ENCODE data around the gene YIF1B. TPM values are rescaled to one million over a fixed set of nuclear protein-coding genes. Genes with fewer than 3 reads are reported as not detected.
"Not testable (repeated sequence)": the region's sequence is repeated elsewhere in the genome, so short reads cannot be mapped to it uniquely, and the experiment has no call there.

Gene YIF1B
- total RNA-seq (2021; ENCODE audit: unreplicated experiment) (143 TPM), Bru-seq, nascent RNA (percentile 66 among the genes with signal in this experiment), BruChase-seq, experiment 1, labeled RNA remaining after a 2-hour chase (percentile 70 among the genes with signal in this experiment), BruChase-seq, experiment 2, labeled RNA remaining after a 6-hour chase (percentile 77 among the genes with signal in this experiment)
- polyA plus RNA-seq (2012; ENCODE audit: insufficient read length) = 197 TPM
- long read RNA-seq, transcript YIF1B-203 (8 exons, 1,225 nt) = minor isoform, 17 of 238 reads
- long read RNA-seq, transcript YIF1B-214 (8 exons, 940 nt) = minor isoform, 38 of 238 reads
- long read RNA-seq, transcript YIF1B-201 (8 exons, 964 nt) = minor isoform, 24 of 238 reads
- long read RNA-seq, transcript YIF1B-216 (8 exons, 1,181 nt) = major isoform, 81 of 238 reads
- long read RNA-seq, partial matches to known transcripts = 18 of 238 reads
- long read RNA-seq, other reads (novel, unspliced or antisense) = 50 of 238 reads

- in situ Hi-C loops (cut with HindIII; ENCODE audit: low pct_unique_long_range_greater_than_20kb, low sequenced_read_pairs) = no loop called here
- peak within 1 kb of the TSS; percentile 63 to 97 for H3K4me3 ChIP-seq (ENCODE audit: low read depth in 2 of 2, low read length in 2 of 2)
- BruUV-seq (replicated peaks) = no TSS peak
- ChIA-PET POLR2A (interaction anchor here (0.7 kb wide), 1 partner anchor 60 kb away, joined by 8 read pairs; no protein-coding TSS in a partner anchor), CTCF (no interaction called here)
- H3K27me3 ChIP-seq (ENCODE audit: control insufficient read depth, insufficient read depth, low read length) = no peaks in the 10 kb centered on the region
- no peaks in the 10 kb centered on the region for H3K9me3 ChIP-seq (ENCODE audit: control insufficient read depth, insufficient read depth, low read depth, low read length)
- TF ChIP-seq REST (IDR thresholded peaks at IDR 0.05; ENCODE audit: insufficient read depth in 1 of 2, low read depth in 2 of 2, low read length in 1 of 2) (0 out of 4 replicates have a peak, but pooled peaks of 1 of the 2 experiments have one; percentile 49), SIN3A (IDR thresholded peaks at IDR 0.05; ENCODE audit: borderline replicate concordance, insufficient read depth, low read depth, low read length) (no peak), CTCF (IDR thresholded peaks at IDR 0.05) (no peak), POLR2AphosphoS5 (IDR thresholded peaks at IDR 0.05; ENCODE audit: low read depth, low read length) (peak; percentile 42), TCF7L2 (IDR thresholded peaks at IDR 0.05; ENCODE audit: low read depth, low read length) (no peak)
- intact Hi-C loops (cut with micrococcal nuclease; ENCODE audit: unreplicated experiment) = no loop called here
- ATAC-seq (peak; percentile 95), DNase-seq (ENCODE audit: low read depth, low spot score) (peak; percentile 95)
- peak within 1 kb of the TSS; percentile 93 for H3K27ac ChIP-seq (ENCODE audit: low read length)
- H3K36me3 ChIP-seq (ENCODE audit: control insufficient read depth, insufficient read depth, low read length) = no peaks in the 10 kb centered on the region
- H3K4me1 ChIP-seq (ENCODE audit: control insufficient read depth, insufficient read depth, low read length) = peaks cover 9% of the 10 kb centered on the region
These were observed at the start of gene YIF1B for GRCh38 chr19:38315657-38316476. TSS of gene YIF1B (minus strand) at chr19:38315947. CDS start at chr19:38315917, 30 bp downstream.

GRCh38 chr19:38362946-38363688 is 47.4 kb upstream of the YIF1B start:
- H3K4me1 ChIP-seq (ENCODE audit: control insufficient read depth, insufficient read depth, low read length); in situ Hi-C loops (cut with HindIII; ENCODE audit: low pct_unique_long_range_greater_than_20kb, low sequenced_read_pairs); ATAC-seq; H3K27ac ChIP-seq (ENCODE audit: low read length); DNase-seq (ENCODE audit: low read depth, low spot score); BruUV-seq (replicated peaks); H3K9me3 ChIP-seq (ENCODE audit: control insufficient read depth, insufficient read depth, low read depth, low read length); H3K27me3 ChIP-seq (ENCODE audit: control insufficient read depth, insufficient read depth, low read length); H3K36me3 ChIP-seq (ENCODE audit: control insufficient read depth, insufficient read depth, low read length); CTCF ChIA-PET; intact Hi-C loops (cut with micrococcal nuclease; ENCODE audit: unreplicated experiment): not testable (repeated sequence)
- peak overlapping the region; percentile 67 to 80 for H3K4me3 ChIP-seq (ENCODE audit: low read depth in 2 of 2, low read length in 2 of 2)
- POLR2A ChIA-PET = interaction anchor here (0.6 kb wide), 1 partner anchor 159 kb away, joined by 4 read pairs; no protein-coding TSS in a partner anchor

Data from Panc1 (cell line).